Right atrium auricular region (tissue), 2 donors: Measurements from ENCODE around the gene DBX2. TPM values are rescaled to one million over a fixed set of nuclear protein-coding genes. Genes with fewer than 3 reads are reported as not detected.

Experiments used
- DNase-seq: peaks from one replicate; pipeline ENCODE4 v3.0.0-alpha.2; 2019; ENCODE audit warnings: low spot score
- H3K27ac ChIP-seq, 2 donors: fragments of 200-600 bp; sonication (generic); 1 replicate in 1 of 2; 2 replicates in 1 of 2; pipeline ENCODE4 v1.5.1; 2016 to 2019
- H3K27me3 ChIP-seq, 2 donors: fragments of 200-600 bp; sonication (generic); one replicate each; pipeline versions ENCODE4 v1.5.1 to v1.6.0; 2017 to 2019
- H3K36me3 ChIP-seq: fragments of 200-600 bp; sonication (generic); one replicate; pipeline ENCODE4 v1.5.1; 2016
- H3K4me1 ChIP-seq, 2 donors: fragments of 200-600 bp; sonication (generic); one replicate each; pipeline versions ENCODE4 v1.5.1 to v1.6.0; 2017 to 2019
- H3K4me3 ChIP-seq, 2 donors: fragments of 200-600 bp; sonication (generic); 1 replicate in 1 of 2; 2 replicates in 1 of 2; pipeline ENCODE4 v1.5.1; 2017 to 2019; ENCODE audit warnings: mild to moderate bottlenecking in 1 of 2, moderate library complexity in 1 of 2
- H3K9me3 ChIP-seq, 2 donors: fragments of 200-600 bp; sonication (generic); one replicate each; pipeline ENCODE4 v1.5.1; 2019
- CTCF ChIP-seq, 2 donors: fragments of 200-600 bp; sonication (generic); IDR thresholded peaks; one replicate each; pipeline ENCODE4 v1.5.1; 2019; ENCODE audit warnings: antibody characterized with exemption in 2 of 2
- total RNA-seq, 2 donors: library from RNA; depleted of rRNA; stranded (reverse); fragments of >200 nt; gene quantifications; one replicate each; pipeline ENCODE4 v1.1.0, GENCODE V29; 2016

Gene DBX2
- total RNA-seq, 2 donors from 2014 or later = 0.19 to 0.51 TPM

- Histone ChIP-seq H3K4me3 (no peak overlapping the region), H3K36me3 (no peaks in the 10 kb centered on the region), H3K27me3 (no peaks in the 10 kb centered on the region), H3K27ac (no peak overlapping the region), H3K9me3 (no peaks in the 10 kb centered on the region), H3K4me1 (no peaks in the 10 kb centered on the region)
- no peak for DNase-seq
- TF ChIP-seq CTCF (IDR thresholded peaks at IDR 0.05) = no peak
Measured at GRCh38 chr12:45034861-45035265, 16.0 kb downstream of the DBX2 start.

- no peaks in the 10 kb centered on the region for H3K27me3 ChIP-seq
- no peaks in the 10 kb centered on the region for H3K36me3 ChIP-seq
- peaks cover 0 to 14% of the 10 kb centered on the region in 2 donors for H3K9me3 ChIP-seq
- H3K27ac ChIP-seq = no peak overlapping the region
- no peaks in the 10 kb centered on the region for H3K4me1 ChIP-seq
- no peak overlapping the region for H3K4me3 ChIP-seq
- DNase-seq = no peak
- TF ChIP-seq CTCF (IDR thresholded peaks at IDR 0.05) = no peak
Measured at GRCh38 chr12:45017916-45018315, 33.0 kb downstream of the DBX2 start.

GRCh38 chr12:45014396-45014795 is 36.5 kb downstream of the DBX2 start:
- DNase-seq = no peak
- Histone ChIP-seq H3K27me3 (no peaks in the 10 kb centered on the region), H3K4me1 (no peaks in the 10 kb centered on the region), H3K9me3 (no peaks in the 10 kb centered on the region), H3K27ac (no peak overlapping the region), H3K36me3 (no peaks in the 10 kb centered on the region), H3K4me3 (no peak overlapping the region)
- no peak for TF ChIP-seq CTCF (IDR thresholded peaks at IDR 0.05)

- Histone ChIP-seq H3K4me1 (no peaks in the 10 kb centered on the region), H3K27me3 (no peaks in the 10 kb centered on the region), H3K9me3 (no peaks in the 10 kb centered on the region), H3K36me3 (no peaks in the 10 kb centered on the region), H3K4me3 (no peak overlapping the region), H3K27ac (no peak overlapping the region)
- TF ChIP-seq CTCF (IDR thresholded peaks at IDR 0.05) = no peak
- no peak for DNase-seq
Measured at GRCh38 chr12:45012749-45013148, 38.1 kb downstream of the DBX2 start.

GRCh38 chr12:45010059-45010458 is 40.8 kb downstream of the DBX2 start:
- H3K27ac ChIP-seq = no peak overlapping the region
- TF ChIP-seq CTCF (IDR thresholded peaks at IDR 0.05) = no peak
- no peaks in the 10 kb centered on the region for H3K9me3 ChIP-seq
- no peak overlapping the region for H3K4me3 ChIP-seq
- no peak for DNase-seq
- no peaks in the 10 kb centered on the region for H3K27me3 ChIP-seq
- H3K36me3 ChIP-seq = no peaks in the 10 kb centered on the region
- no peaks in the 10 kb centered on the region for H3K4me1 ChIP-seq

- H3K27me3 ChIP-seq = no peaks in the 10 kb centered on the region
- H3K36me3 ChIP-seq = no peaks in the 10 kb centered on the region
- no peak overlapping the region for H3K4me3 ChIP-seq
- no peak for DNase-seq
- no peaks in the 10 kb centered on the region for H3K4me1 ChIP-seq
- no peak overlapping the region for H3K27ac ChIP-seq
- no peaks in the 10 kb centered on the region for H3K9me3 ChIP-seq
- no peak for TF ChIP-seq CTCF (IDR thresholded peaks at IDR 0.05)
Measured at GRCh38 chr12:45008211-45008610, 42.7 kb downstream of the DBX2 start.
